Keratinocyte (primary cell): ENCODE measurements around the gene HSP90AB1.

ENCODE experiments used
- CTCF ChIP-seq, 3 experiments: IDR thresholded peaks in 1 of 3; conservative IDR thresholded peaks in 1 of 3; optimal IDR thresholded peaks in 1 of 3; 2 replicates in 2 of 3; 3 replicates in 1 of 3; pipeline versions ENCODE3 to v1.5.1; 2011; ENCODE audit warnings: low read length in 3 of 3, mild to moderate bottlenecking in 3 of 3, moderate library complexity in 2 of 3, control low read depth in 1 of 3, inconsistent platforms in 1 of 3; ENCODE audit not compliant: insufficient read depth in 2 of 3; ENCODE audit errors: extremely low read depth in 1 of 3
- EZH2 ChIP-seq: IDR thresholded peaks from one replicate; pipeline ENCODE4 v1.6.1; 2012; ENCODE audit warnings: inconsistent platforms, mild to moderate bottlenecking, low read length, moderate library complexity

- TF ChIP-seq EZH2, result no peak
- TF ChIP-seq CTCF (optimal IDR thresholded peaks at IDR 0.05 in 1 of 3, IDR thresholded peaks at IDR 0.05 in 1 of 3, conservative IDR thresholded peaks at IDR 0.05 in 1 of 3; ENCODE audit: extremely low read depth in 1 of 3, insufficient read depth in 2 of 3, low read length in 3 of 3), result no peak
These were observed 37.2 kb downstream of the HSP90AB1 start for GRCh38 chr6:44284121-44284520.
